ENCODE results near the gene ASB3.

The ASB3 gene

GRCh38 chr2:53641290-53641689 lies 145.5 kb downstream of the ASB3 start:
- DNase-seq, result no peak

GRCh38 chr2:53640466-53640865 lies 146.3 kb downstream of the ASB3 start:
- DNase-seq, result no peak

GRCh38 chr2:53636596-53636995 lies 150.2 kb downstream of the ASB3 start:
- no peak for DNase-seq

- DNase-seq, result no peak
These were observed 150.6 kb downstream of the ASB3 start for GRCh38 chr2:53636109-53636508.

- DNase-seq, result no peak
These were observed 151.1 kb downstream of the ASB3 start for GRCh38 chr2:53635694-53636093.

- DNase-seq, result no peak
These were observed 153.3 kb downstream of the ASB3 start for GRCh38 chr2:53633441-53633840.

GRCh38 chr2:53632714-53633113 lies 154.0 kb downstream of the ASB3 start:
- peak; percentile 72 for DNase-seq

- DNase-seq, result no peak
These were observed 154.7 kb downstream of the ASB3 start for GRCh38 chr2:53632126-53632460.

GRCh38 chr2:53631313-53632125 lies 155.2 kb downstream of the ASB3 start:
- DNase-seq, result peak; percentile 23

- DNase-seq, result no peak
These were observed 156.6 kb downstream of the ASB3 start for GRCh38 chr2:53630026-53630606.

- DNase-seq, result no peak
These were observed 157.3 kb downstream of the ASB3 start for GRCh38 chr2:53629501-53629900.

GRCh38 chr2:53629001-53629400 lies 157.8 kb downstream of the ASB3 start:
- DNase-seq, result no peak

GRCh38 chr2:53622141-53622540 lies 164.6 kb downstream of the ASB3 start:
- DNase-seq, result no peak

GRCh38 chr2:53620981-53621380 lies 165.8 kb downstream of the ASB3 start:
- DNase-seq, result no peak

All from NCI-H2029 treated with DMSO at 0.1 percent for 48 hours (cell line).